HepG2 (cell line): Measurements from ENCODE around the gene CEBPB. TPM values are rescaled to one million over a fixed set of nuclear protein-coding genes. Genes with fewer than 3 reads are reported as not detected.

Experiments
- CBX5 ChIP-seq: sonication (generic); formaldehyde crosslinking; IDR thresholded peaks from 2 replicates; pipeline ENCODE4 v1.4.0; 2020; ENCODE audit warnings: missing genetic modification reagents, borderline replicate concordance
- ETV5 ChIP-seq: IDR thresholded peaks from 2 replicates; pipeline ENCODE4 v1.6.1; 2018; ENCODE audit warnings: missing biosample characterization, missing genetic modification reagents, inconsistent platforms, borderline replicate concordance
- GTF2F1 ChIP-seq: fragments of 150-350 bp; IDR thresholded peaks from 2 replicates; pipeline ENCODE4 v1.6.1; 2014; ENCODE audit warnings: low read length
- HIVEP1 ChIP-seq: sonication (generic); formaldehyde crosslinking; IDR thresholded peaks from 2 replicates; pipeline ENCODE4 v1.4.0; 2020; ENCODE audit warnings: mild to moderate bottlenecking, missing genetic modification reagents
- KLF13 ChIP-seq: sonication (generic); formaldehyde crosslinking; IDR thresholded peaks from 2 replicates; pipeline ENCODE4 v1.4.0; 2020; ENCODE audit warnings: mild to moderate bottlenecking, missing genetic modification reagents
- MTA1 ChIP-seq: sonication (generic); formaldehyde crosslinking; IDR thresholded peaks from 2 replicates; pipeline ENCODE4 v1.4.0; 2020; ENCODE audit warnings: missing genetic modification reagents, mild to moderate bottlenecking, borderline replicate concordance
- NFIB ChIP-seq: sonication (generic); formaldehyde crosslinking; IDR thresholded peaks from 2 replicates; pipeline ENCODE4 v1.9.0; 2021; ENCODE audit warnings: missing genetic modification reagents, mild to moderate bottlenecking, borderline replicate concordance
- NFRKB ChIP-seq: fragments of 450-650 bp; IDR thresholded peaks from 2 replicates; pipeline ENCODE4 v1.6.1; 2017
- NONO ChIP-seq, 2 experiments: fragments of 450-650 bp in 1 of 2; sonication (generic) in 1 of 2; formaldehyde crosslinking in 1 of 2; IDR thresholded peaks in 1 of 2; conservative IDR thresholded peaks in 1 of 2; 2 replicates each; pipeline versions ENCODE4 v1.6.1 to v1.8.0; 2017 to 2022; ENCODE audit warnings: mild to moderate bottlenecking in 1 of 2, missing genetic modification reagents in 1 of 2, moderate library complexity in 1 of 2
- POGZ ChIP-seq: sonication (generic); formaldehyde crosslinking; IDR thresholded peaks from 2 replicates; pipeline ENCODE4 v1.4.0; 2020; ENCODE audit warnings: mild to moderate bottlenecking, missing genetic modification reagents
- RBFOX2 ChIP-seq: fragments of 200-400 bp; formaldehyde crosslinking; IDR thresholded peaks from 2 replicates; pipeline ENCODE4 v1.6.1; 2017; ENCODE audit warnings: low read depth, mild to moderate bottlenecking, low read length
- SNAPC5 ChIP-seq: sonication (generic); formaldehyde crosslinking; IDR thresholded peaks from 2 replicates; pipeline ENCODE4 v1.8.1; 2023; ENCODE audit warnings: mild to moderate bottlenecking, missing genetic modification reagents, borderline replicate concordance
- SRSF9 ChIP-seq: fragments of 200-400 bp; formaldehyde crosslinking; IDR thresholded peaks from 2 replicates; pipeline ENCODE4 v1.6.1; 2018; ENCODE audit warnings: borderline replicate concordance, mild to moderate bottlenecking, low read depth, low read length; ENCODE audit not compliant: insufficient read depth, poor library complexity, severe bottlenecking
- THAP7 ChIP-seq: sonication (generic); formaldehyde crosslinking; IDR thresholded peaks from 2 replicates; pipeline ENCODE4 v1.8.1; 2023; ENCODE audit warnings: mild to moderate bottlenecking, missing genetic modification reagents
- U2AF1 ChIP-seq: fragments of 200-400 bp; formaldehyde crosslinking; optimal IDR thresholded peaks from 2 replicates; pipeline ENCODE3; 2017; ENCODE audit warnings: mild to moderate bottlenecking, low read depth, low read length
- ZNF101 ChIP-seq: sonication (generic); formaldehyde crosslinking; IDR thresholded peaks from 2 replicates; pipeline ENCODE4 v1.4.0; 2020; ENCODE audit warnings: mild to moderate bottlenecking, low read depth, missing genetic modification reagents, borderline replicate concordance
- ZNF331 ChIP-seq: sonication (generic); formaldehyde crosslinking; IDR thresholded peaks from 2 replicates; pipeline ENCODE4 v1.4.0; 2020; ENCODE audit warnings: missing genetic modification reagents
- ZNF564 ChIP-seq: sonication (generic); formaldehyde crosslinking; IDR thresholded peaks from 2 replicates; pipeline ENCODE4 v1.8.1; 2023; ENCODE audit warnings: mild to moderate bottlenecking, missing genetic modification reagents
- ZNF576 ChIP-seq: sonication (generic); formaldehyde crosslinking; IDR thresholded peaks from 2 replicates; pipeline ENCODE4 v1.4.0; 2020; ENCODE audit warnings: mild to moderate bottlenecking, missing genetic modification reagents
- ZNF598 ChIP-seq: sonication (generic); formaldehyde crosslinking; IDR thresholded peaks from 2 replicates; pipeline ENCODE4 v1.5.1; 2020; ENCODE audit warnings: mild to moderate bottlenecking, missing genetic modification reagents, borderline replicate concordance
- ZNF605 ChIP-seq: sonication (generic); formaldehyde crosslinking; IDR thresholded peaks from 2 replicates; pipeline ENCODE4 v1.8.0; 2022; ENCODE audit warnings: mild to moderate bottlenecking, missing genetic modification reagents
- ZNF607 ChIP-seq: sonication (generic); formaldehyde crosslinking; IDR thresholded peaks from 2 replicates; pipeline ENCODE4 v1.5.1; 2020; ENCODE audit warnings: missing genetic modification reagents, mild to moderate bottlenecking, borderline replicate concordance
- ZNF687 ChIP-seq: sonication (generic); formaldehyde crosslinking; IDR thresholded peaks from 2 replicates; pipeline ENCODE4 v1.5.1; 2020; ENCODE audit warnings: mild to moderate bottlenecking, missing genetic modification reagents, moderate library complexity
- polyA plus RNA-seq, 8 experiments: library from polyadenylated mRNA; depleted of rRNA in 3 of 8; stranded (reverse) in 7 of 8; unstranded in 1 of 8; fragments of >200 nt; fragmentation: Illumina TruSeq in 4 of 8; extraction: Trizol in 4 of 8; gene quantifications; 2 replicates each; pipeline versions ENCODE4 v1.2.1 to v1.2.3, GENCODE V29; 2011 to 2016; ENCODE audit warnings: low read depth in 4 of 8, missing spikeins in 1 of 8, mixed read lengths in 1 of 8; ENCODE audit not compliant: insufficient read depth in 1 of 8
- total RNA-seq, 5 experiments: library from RNA; depleted of rRNA; stranded (reverse); fragments of >200 nt; fragmentation: Illumina TruSeq; extraction: Trizol; gene quantifications; 2 replicates each; pipeline ENCODE4 v1.2.3, GENCODE V29; 2016; ENCODE audit warnings: low read depth in 1 of 5

CEBPB gene
- total and polyA plus RNA-seq, 2 of the 13 experiments (the other 11 are each of a cell fraction or from before 2014, with no cell fraction given): 18.5 to 28.2 TPM

- TF ChIP-seq THAP7 (no peak), RBFOX2 (no peak), ZNF605 (CRISPR knock-in tag) (0 out of 2 replicates have a peak, but pooled peaks have one; percentile 26), NONO (IDR thresholded peaks at IDR 0.05) (no peak), NONO (CRISPR knock-in tag; conservative IDR thresholded peaks at IDR 0.05) (no peak), SNAPC5 (CRISPR knock-in tag) (no peak), MTA1 (CRISPR knock-in tag) (0 out of 2 replicates have a peak, but pooled peaks have one; percentile 4), CBX5 (0 out of 2 replicates have a peak, but pooled peaks have one; percentile 7), U2AF1 (peak; percentile 55), HIVEP1 (0 out of 2 replicates have a peak, but pooled peaks have one; percentile 51), ZNF564 (no peak), ZNF687 (CRISPR knock-in tag) (peak; percentile 75), POGZ (CRISPR knock-in tag) (0 out of 2 replicates have a peak, but pooled peaks have one; percentile 9), NFRKB (no peak), NFIB (CRISPR knock-in tag) (0 out of 2 replicates have a peak, but pooled peaks have one; percentile 53), ZNF101 (CRISPR knock-in tag) (no peak), GTF2F1 (no peak), ZNF576 (0 out of 2 replicates have a peak, but pooled peaks have one; percentile 35), ETV5 (CRISPR knock-in tag) (peak; percentile 77; the same call in 1 of the 2 replicates), ZNF331 (CRISPR knock-in tag) (no peak), SRSF9 (no peak), ZNF607 (CRISPR knock-in tag) (0 out of 2 replicates have a peak, but pooled peaks have one; percentile 18), ZNF598 (CRISPR knock-in tag) (0 out of 2 replicates have a peak, but pooled peaks have one; percentile 23), KLF13 (CRISPR knock-in tag) (no peak)
These were observed 43.6 kb upstream of the CEBPB start (continued) for GRCh38 chr20:50146732-50147662.
